COR-L47 (cell line): Measurements from ENCODE around the gene PUM2.
A peak's percentile ranks its signal among the peaks of the same experiment; 100 is the strongest.

Experiments used
- DNase-seq: peaks from one replicate; lab custom pipeline; 2025; lab: John Stamatoyannopoulos, UW

PUM2 gene

DNA sequence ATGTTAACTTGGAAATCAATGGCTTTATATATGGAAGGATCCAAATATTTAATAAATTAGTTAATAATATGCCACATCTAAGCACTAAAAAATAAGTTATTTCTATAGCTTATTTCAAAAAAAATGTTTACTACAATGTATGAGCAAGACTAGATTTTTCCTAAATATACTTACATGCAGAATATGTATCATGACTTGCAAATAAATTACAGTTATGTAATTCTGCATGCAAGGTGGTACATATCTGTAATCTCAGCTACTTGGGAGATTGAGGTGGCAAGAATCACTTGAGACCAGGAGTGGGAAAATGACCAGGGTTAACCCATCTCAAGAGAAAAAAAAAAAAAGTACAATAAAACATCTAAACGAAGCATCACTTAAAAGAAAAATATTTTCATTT lies 11.6 kb downstream of the PUM2 start:
- no peak for DNase-seq

- DNase-seq, result no peak
Measured at GRCh38 chr2:20334605-20335203, 15.9 kb downstream of the PUM2 start.

DNA sequence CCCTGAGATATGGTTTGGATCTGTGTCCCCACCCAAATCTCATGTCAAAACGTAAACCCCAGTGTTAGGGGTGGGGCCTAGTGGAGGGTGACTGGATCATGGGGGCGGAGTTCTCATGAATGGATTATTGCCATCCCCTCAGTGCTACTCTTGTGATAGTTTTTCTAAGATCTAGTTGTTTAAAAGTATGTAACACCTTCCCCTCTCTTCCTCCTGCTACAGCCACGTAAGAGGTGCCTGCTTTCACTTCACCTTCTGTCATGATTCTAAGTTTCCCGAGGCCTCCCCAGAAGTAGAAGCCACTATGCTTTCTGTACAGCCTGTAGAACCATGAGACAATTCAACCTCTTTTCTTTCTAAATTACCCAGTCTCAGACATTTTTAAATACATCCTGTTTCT lies 16.9 kb downstream of the PUM2 start:
- DNase-seq, result no peak

- no peak for DNase-seq
Measured at GRCh38 chr2:20330192-20330591, 20.5 kb downstream of the PUM2 start.

DNA sequence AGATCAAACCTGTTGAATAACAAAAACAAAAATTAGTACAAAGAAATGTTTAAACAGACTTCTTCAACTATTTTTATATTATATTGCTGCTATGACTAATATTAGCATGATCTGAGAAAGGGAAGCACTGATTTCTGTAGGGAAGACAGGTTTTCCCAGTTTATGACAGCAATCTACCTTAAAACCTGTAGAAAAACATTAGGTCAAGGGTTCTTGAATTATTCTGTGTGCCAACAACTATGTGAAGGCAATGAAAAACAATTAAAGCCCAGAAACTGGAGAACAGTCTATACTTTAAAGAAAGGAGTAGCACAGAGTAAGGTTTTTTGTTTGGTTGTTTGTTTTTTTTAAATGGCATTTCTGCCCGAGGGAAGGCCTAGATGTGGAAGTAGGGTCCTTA lies 23.3 kb downstream of the PUM2 start:
- no peak for DNase-seq

- peak; percentile 53 for DNase-seq
Measured at GRCh38 chr2:20326163-20326780, 24.4 kb downstream of the PUM2 start.

DNA sequence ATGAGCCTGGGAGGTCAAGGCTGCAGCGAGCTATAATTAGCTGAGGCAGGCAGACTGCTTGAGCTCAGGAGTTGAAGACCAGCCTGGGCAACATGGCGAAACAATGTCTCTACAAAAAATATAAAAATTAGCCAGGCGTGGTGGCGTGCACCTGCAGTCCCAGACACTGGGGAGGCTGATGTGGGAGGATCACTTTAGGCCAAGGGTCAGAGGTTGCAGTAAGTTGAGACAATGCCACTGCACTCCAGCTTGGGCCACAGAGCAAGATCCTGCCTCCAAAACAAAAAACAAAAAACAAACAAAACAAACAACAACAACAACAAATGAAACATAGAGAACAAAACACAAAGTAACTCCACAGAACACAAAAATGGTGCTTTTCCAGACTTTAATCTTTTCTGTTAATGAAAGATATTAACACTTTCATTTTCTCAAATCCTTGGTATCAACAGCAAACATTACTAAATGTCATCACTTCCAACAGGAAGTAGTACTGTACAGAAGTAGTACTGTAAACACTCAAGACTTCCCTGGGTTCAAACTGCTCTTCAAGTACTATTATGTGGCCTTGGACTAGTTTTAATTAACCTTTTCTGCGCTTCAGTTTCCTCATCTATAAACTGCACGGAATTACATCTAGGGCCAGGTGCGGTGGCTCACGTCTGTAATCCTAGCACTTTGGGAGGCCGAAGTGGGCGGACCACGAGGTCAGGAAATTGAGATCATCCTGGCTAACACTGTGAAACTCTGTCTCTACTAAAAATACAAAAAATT lies 27.9 kb downstream of the PUM2 start:
- DNase-seq, result no peak

- DNase-seq, result no peak
Measured at GRCh38 chr2:20317690-20318089, 33.0 kb downstream of the PUM2 start.

- DNase-seq, result no peak
Measured at GRCh38 chr2:20317197-20317596, 33.4 kb downstream of the PUM2 start.

GRCh38 chr2:20314562-20315501 lies 35.8 kb downstream of the PUM2 start:
- no peak for DNase-seq

DNA sequence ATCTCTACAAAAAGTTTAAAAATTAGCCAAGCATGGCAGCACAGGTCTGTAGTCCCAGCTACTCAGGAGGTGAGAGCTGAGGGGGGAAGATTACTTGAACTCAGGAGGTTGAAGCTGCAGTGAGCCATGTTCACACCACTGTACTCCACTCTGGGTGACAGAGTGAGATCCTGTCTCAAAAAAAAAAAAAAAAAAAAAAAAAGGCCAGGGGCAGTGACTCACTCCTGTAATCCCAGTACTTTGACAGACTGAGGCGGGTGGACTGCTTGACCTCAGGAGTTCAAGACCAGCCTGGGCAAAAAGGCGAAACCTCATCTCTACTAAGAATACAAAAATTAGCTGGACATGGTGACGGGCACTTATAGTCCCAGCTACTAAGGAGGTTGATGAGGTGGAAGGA lies 37.0 kb downstream of the PUM2 start:
- DNase-seq, result no peak

DNA sequence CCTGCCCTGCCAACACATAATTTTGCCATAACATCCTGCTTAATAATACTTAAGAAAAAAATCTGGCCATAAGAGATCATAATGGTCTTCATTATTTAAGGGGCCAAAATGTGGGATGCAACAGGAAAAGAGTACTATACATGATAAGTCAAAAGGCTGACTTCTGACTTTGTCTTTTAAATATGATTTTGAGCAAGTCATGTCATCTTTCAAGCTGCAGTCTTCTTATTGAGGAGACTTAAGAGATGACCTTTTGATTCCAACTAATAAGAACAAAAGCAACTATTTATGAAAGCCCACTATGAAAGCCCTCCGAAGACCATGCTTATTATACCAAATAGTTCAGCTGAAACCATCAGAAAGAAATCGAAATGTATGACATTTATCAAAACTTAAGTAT lies 41.6 kb downstream of the PUM2 start:
- no peak for DNase-seq

- DNase-seq, result no peak
Measured at GRCh38 chr2:20307311-20307710, 43.3 kb downstream of the PUM2 start.

DNA sequence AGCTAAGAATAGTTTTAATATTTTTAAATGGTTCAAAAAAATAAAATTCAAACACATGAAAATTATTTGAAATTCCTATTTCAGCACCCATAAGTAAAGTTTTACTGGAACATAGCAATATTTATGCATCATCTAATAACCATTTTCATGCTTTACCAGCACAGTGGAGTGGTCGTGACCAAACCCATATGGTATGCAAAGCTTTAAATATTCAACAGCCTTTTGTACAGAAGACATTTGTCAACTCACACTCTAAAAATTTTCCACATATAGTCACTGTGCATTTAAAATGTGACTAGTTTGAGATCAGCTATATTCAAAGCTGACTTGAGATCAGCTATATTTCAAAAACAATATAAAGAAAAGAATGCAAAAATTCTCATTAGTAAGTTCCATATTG lies 46.2 kb downstream of the PUM2 start:
- DNase-seq, result no peak

- DNase-seq, result no peak
Measured at GRCh38 chr2:20303966-20304365, 46.7 kb downstream of the PUM2 start.

GRCh38 chr2:20302019-20302418 lies 48.6 kb downstream of the PUM2 start:
- no peak for DNase-seq

GRCh38 chr2:20300656-20301055 lies 50.0 kb downstream of the PUM2 start:
- DNase-seq, result no peak

- no peak for DNase-seq
Measured at GRCh38 chr2:20299113-20299512, 51.5 kb downstream of the PUM2 start.

GRCh38 chr2:20294231-20294630 lies 56.4 kb downstream of the PUM2 start:
- DNase-seq, result no peak

DNA sequence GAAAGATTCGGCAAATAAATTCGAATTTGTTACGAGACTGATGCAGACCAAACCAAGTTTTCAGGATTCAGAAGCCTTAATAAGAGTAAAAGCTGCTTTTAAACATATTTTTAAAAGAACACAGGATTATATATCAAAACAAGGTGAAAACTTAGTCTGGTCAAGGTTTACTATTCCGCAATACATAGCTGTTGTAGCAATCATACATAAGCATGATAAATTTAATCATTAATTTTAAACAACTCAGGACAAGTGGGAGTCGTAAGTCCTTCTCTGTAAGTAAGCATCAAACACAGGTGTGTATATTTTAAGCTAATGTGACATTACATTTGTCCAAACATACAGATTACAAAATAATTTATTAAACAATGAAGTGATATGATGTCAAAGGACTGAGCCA lies 57.7 kb downstream of the PUM2 start:
- no peak for DNase-seq

GRCh38 chr2:20291846-20292408 lies 58.7 kb downstream of the PUM2 start:
- DNase-seq, result no peak

DNA sequence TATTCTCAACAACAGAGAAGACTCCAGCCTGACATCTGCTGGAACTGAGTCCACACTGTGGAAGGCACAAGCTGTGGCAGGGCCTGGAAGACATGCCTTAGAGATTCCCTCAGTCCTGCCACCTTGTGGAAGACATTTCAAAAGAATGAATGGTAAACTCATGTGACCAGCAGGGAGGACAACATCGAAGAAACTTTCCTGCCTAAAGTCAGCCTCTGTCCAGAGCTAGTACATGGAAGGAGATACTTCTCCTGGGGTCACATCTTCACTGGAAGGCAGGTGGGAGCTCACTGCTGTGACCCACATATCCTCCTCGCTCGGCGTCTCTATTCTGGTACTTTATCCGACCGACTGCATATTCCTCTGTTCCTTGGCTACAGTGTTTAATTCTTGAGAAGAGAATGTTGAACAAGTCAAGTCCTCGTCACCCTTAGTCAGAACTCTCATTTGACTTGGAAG lies 59.5 kb downstream of the PUM2 start:
- peak; percentile 56 for DNase-seq
